ENCODE results near the gene IGF2BP3.
A peak's percentile ranks its signal among the peaks of the same experiment; 100 is the strongest.

Gene IGF2BP3

GRCh38 chr7:23275912-23276311, 194.4 kb downstream of the IGF2BP3 start:
- Mint-ChIP-seq H3K4me1 (peaks cover 27% of the 10 kb centered on the region), H3K27ac (peak overlapping the region; percentile 56 to 81 (median 69)), H3K36me3 (ENCODE audit: low read depth) (no peaks in the 10 kb centered on the region)

GRCh38 chr7:23273141-23273599, 197.1 kb downstream of the IGF2BP3 start:
- peak; percentile 61 to 69 (median 62) for TF ChIP-seq CTCF (IDR thresholded peaks at IDR 0.05; ENCODE audit: unreplicated experiment in 3 of 3)
- H3K4me1 Mint-ChIP-seq: peaks cover 27% of the 10 kb centered on the region
- H3K9me3 Mint-ChIP-seq: no peaks in the 10 kb centered on the region
- H3K27ac Mint-ChIP-seq: no peak overlapping the region
- no peaks in the 10 kb centered on the region for H3K36me3 Mint-ChIP-seq (ENCODE audit: low read depth)
- H3K4me3 Mint-ChIP-seq: no peak overlapping the region
- peaks cover 18% of the 10 kb centered on the region for H3K27me3 Mint-ChIP-seq (ENCODE audit: low read depth)

More at GRCh38 chr7:23275912-23276311, 194.4 kb downstream of the IGF2BP3 start:
- no peaks in the 10 kb centered on the region for H3K9me3 Mint-ChIP-seq
- peak overlapping the region in 1 of 3 experiments; percentile 8 for H3K4me3 Mint-ChIP-seq
- no peak for TF ChIP-seq CTCF (IDR thresholded peaks at IDR 0.05; ENCODE audit: unreplicated experiment in 3 of 3)
- H3K27me3 Mint-ChIP-seq (ENCODE audit: low read depth): peaks cover 17% of the 10 kb centered on the region

- no peak overlapping the region for H3K27ac Mint-ChIP-seq
- no peaks in the 10 kb centered on the region for H3K9me3 Mint-ChIP-seq
- TF ChIP-seq CTCF (IDR thresholded peaks at IDR 0.05; ENCODE audit: unreplicated experiment in 3 of 3): no peak
- H3K4me3 Mint-ChIP-seq: no peak overlapping the region
- peaks cover 18% of the 10 kb centered on the region for H3K27me3 Mint-ChIP-seq (ENCODE audit: low read depth)
- no peaks in the 10 kb centered on the region for H3K36me3 Mint-ChIP-seq (ENCODE audit: low read depth)
- H3K4me1 Mint-ChIP-seq: peaks cover 27% of the 10 kb centered on the region
Observed at GRCh38 chr7:23272275-23272674, 198.0 kb downstream of the IGF2BP3 start.

GRCh38 chr7:23268746-23269145, 201.5 kb downstream of the IGF2BP3 start:
- no peak for TF ChIP-seq CTCF (IDR thresholded peaks at IDR 0.05; ENCODE audit: unreplicated experiment in 3 of 3)
- H3K9me3 Mint-ChIP-seq: no peaks in the 10 kb centered on the region

GRCh38 chr7:23268167-23268566, 202.1 kb downstream of the IGF2BP3 start:
- peaks cover 13% of the 10 kb centered on the region for H3K27me3 Mint-ChIP-seq (ENCODE audit: low read depth)
- peaks cover 3% of the 10 kb centered on the region for H3K4me1 Mint-ChIP-seq
- no peak overlapping the region for H3K4me3 Mint-ChIP-seq
- no peak for TF ChIP-seq CTCF (IDR thresholded peaks at IDR 0.05; ENCODE audit: unreplicated experiment in 3 of 3)
- H3K36me3 Mint-ChIP-seq (ENCODE audit: low read depth): no peaks in the 10 kb centered on the region
- H3K9me3 Mint-ChIP-seq: no peaks in the 10 kb centered on the region
- no peak overlapping the region for H3K27ac Mint-ChIP-seq

More at GRCh38 chr7:23268746-23269145, 201.5 kb downstream of the IGF2BP3 start:
- peaks cover 9% of the 10 kb centered on the region for H3K4me1 Mint-ChIP-seq
- no peak overlapping the region for H3K4me3 Mint-ChIP-seq
- H3K27ac Mint-ChIP-seq: no peak overlapping the region
- H3K36me3 Mint-ChIP-seq (ENCODE audit: low read depth): no peaks in the 10 kb centered on the region
- H3K27me3 Mint-ChIP-seq (ENCODE audit: low read depth): peaks cover 18% of the 10 kb centered on the region

GRCh38 chr7:23267357-23267756, 202.9 kb downstream of the IGF2BP3 start:
- Mint-ChIP-seq H3K27ac (no peak overlapping the region), H3K4me1 (no peaks in the 10 kb centered on the region), H3K4me3 (no peak overlapping the region), H3K9me3 (no peaks in the 10 kb centered on the region), H3K27me3 (ENCODE audit: low read depth) (peaks cover 10% of the 10 kb centered on the region), H3K36me3 (ENCODE audit: low read depth) (no peaks in the 10 kb centered on the region)
- no peak for TF ChIP-seq CTCF (IDR thresholded peaks at IDR 0.05; ENCODE audit: unreplicated experiment in 3 of 3)

Measured in nephron (organoid).